ENCODE measurements around the gene SCN5A.
A peak's percentile ranks its signal among the peaks of the same experiment; 100 is the strongest.

SCN5A gene

GRCh38 chr3:38534180-38534579 is 115.3 kb downstream of the SCN5A start:
- DNase-seq: no peak

DNA sequence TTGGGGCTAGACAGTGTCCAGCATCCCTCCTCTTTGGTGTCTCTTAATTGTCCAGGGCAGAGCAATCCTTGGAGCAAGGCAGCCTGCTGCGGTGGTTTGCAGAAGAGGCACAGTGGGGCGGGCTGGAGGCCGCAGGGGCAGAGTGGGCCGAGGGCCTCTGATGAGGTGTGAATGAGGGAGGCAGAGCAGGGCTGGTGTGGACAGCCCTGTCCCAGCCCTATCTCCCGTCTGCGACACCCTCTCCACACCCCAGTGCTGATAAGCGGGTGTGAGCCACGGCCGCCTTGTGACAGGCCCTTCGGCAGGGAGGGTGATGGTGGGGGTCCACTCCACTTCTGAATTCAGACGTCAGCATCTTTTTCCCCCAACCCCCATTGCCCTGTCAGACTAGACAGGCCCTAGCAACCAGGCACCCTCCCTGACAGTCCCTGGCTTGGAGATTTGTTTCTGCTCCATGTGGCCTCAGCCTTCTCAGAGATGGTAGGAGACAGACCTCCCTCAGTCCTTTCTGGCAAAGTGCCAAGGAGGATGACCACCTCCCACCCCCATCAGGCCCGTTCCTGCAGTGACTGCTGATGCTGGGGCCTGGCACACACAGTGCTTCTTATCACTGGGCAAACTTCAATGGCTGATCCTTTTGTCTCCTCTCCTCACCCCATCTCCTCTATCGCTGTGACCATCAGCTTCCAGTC is 116.1 kb downstream of the SCN5A start:
- no peak for DNase-seq

DNA sequence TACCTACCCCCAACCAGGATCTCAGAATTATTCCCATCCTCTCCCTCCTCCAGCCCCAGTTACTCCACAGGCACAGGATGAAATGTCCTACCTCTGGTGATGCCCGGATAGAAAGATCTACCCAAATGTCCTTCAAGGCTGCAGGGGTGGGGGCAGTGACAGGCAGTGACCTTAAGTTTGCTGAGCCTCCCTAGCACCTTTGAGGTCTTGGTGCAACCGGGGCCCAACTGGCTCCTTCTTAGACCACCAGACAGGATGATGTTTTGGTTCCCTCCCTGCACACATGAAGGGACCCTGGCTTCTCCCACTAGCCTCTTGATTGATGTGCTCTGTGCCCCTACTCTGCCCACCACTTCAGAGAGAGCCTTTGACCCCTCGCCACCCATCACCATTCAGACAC is 117.0 kb downstream of the SCN5A start:
- no peak for DNase-seq

DNA sequence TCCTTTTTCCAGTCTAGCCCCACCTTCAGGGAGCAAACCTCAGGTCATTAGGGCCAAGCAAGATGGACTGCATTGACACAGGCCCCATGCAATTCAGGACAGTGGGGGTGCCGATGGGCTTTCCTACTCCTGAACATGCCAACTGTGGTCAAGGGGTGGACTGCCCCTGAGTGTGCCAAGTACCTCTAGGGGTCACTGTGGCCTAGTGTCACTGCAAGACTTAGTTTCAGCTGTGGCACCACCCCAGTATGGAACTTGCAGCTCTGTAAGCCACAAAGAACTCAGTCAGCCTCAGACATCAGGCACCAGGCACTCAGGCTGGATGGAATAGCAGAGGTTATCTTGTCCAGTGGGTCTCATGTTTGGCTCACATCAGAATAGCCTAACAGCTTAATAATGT is 121.0 kb downstream of the SCN5A start:
- DNase-seq: no peak

DNA sequence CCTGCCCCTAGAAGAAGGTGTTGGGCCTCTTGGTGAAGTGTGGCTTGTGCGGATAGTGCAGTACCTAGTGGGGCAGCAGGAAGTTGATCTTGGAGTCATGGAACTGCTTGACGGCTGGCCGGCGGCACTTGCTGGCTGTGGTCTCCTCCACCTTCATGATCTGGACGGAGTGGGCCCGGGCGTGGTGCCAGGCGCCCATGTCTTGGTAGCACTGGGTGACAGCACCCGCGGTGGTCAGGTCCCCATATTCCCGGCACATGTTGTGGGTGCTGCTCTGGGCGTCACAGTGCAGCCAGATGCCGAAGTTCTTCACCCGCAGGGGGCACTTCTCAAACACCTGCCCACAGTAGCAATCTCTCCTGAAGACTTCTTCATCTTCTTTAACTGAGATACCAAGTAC is 122.7 kb downstream of the SCN5A start:
- DNase-seq: no peak

- no peak for DNase-seq
Measured at GRCh38 chr3:38524141-38524739, 125.2 kb downstream of the SCN5A start.

DNA sequence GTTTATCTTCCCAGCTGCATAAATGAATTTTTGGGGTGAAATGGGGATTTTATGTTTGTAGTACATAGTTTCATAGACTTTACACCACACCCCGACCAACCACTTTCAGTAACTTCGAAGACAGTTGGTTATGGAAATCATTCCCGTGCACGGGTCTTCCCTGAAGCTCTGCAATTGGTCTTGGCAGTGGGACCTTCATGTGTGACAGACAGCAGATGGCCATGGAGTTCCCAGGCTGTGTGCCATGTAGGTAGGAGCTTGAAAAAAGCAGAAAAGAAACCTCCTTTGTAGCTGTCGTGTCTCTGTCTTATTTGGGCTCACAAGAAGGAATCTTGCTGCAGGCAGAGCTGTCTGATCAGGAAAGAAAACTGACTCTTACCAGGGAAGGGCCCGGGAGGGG is 127.5 kb downstream of the SCN5A start:
- no peak for DNase-seq

DNA sequence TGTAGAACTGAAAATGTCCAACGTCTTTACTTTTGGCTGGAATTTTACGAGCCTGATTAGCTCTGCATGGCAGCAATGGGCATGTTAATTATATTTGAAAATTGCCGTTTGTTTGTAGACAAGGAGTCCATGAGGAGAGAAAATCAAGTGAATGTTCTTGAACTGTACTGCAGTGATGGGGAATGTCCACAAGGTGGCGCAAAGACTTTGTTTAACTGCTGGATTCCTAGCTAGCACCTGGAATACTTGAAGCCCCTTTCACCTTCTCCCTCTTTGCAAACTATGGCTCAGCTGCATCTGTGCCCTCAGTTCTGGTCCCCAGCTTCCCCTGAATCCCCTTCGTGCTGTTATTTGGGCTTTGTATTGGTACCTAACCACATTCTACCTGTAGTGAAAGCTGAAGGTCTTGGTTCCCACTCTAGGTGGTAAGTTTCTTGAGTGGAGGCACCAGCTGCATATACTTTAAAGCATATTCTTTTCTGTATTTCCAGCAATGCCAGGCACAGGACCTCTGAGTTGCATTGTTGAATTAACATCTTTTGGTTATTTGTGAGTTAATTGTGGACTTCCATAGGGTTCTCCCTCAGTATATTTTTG is 128.0 kb downstream of the SCN5A start:
- peak; percentile 61 to 75 for DNase-seq

GRCh38 chr3:38519651-38520050 is 129.8 kb downstream of the SCN5A start:
- no peak for DNase-seq

DNA sequence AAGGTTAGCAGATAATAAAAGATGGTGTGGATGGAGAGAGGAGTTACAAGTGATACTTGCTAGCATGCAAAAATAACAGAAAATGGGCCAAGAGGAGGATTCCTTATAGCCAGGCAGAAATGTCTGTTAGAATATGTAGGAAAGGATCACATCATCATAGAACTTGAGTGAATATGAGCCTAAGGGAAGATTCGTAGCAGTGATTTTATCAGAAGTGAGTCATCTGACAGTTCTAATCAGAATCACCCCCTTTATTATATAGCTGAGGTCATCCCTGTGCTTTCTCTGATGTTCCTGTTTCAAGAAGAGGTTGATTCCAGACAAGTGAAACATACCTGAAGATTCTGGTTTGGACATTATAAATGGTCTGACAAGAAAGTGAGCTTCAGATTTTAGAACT is 130.5 kb downstream of the SCN5A start:
- DNase-seq: no peak

DNA sequence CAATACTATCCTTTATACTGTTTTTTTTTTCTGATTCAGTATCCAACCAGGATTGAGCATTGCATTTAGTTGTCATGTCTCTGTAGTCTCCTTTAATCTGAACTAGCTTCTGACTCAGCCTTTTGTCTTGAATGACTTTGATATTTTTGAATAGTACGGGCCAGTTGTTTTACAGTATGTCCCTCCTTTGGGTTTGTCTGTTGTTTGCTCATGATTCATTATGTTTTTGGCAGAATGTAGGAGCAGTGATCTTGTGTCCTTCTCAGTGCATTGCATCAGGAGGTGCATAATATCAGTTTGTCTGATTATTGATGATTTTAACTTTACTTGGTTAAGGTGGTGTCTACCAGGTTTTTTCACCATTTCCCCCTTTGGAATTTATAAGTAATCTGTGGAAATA is 132.8 kb downstream of the SCN5A start:
- DNase-seq: no peak

DNA sequence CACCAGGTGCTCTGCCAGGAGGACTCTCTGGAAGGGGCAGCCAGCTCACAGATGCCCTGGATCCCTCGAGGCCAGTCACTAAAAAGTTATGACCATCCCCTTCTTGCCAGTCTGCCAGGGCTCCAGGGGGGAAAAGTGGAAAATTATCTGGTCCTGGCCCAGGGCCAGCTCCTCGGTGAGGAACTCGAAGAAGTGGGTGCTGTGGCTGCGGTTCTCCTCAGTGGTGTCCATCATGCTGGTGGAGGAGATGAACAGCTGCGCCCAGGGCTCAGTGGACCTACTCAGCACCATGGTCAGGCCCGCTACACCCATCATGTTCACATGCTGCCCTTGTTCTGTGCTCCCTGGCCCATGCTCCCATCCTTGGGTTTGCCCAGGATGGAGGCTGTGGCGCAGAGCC is 134.1 kb downstream of the SCN5A start:
- DNase-seq: no peak

GRCh38 chr3:38511546-38511945 is 137.9 kb downstream of the SCN5A start:
- DNase-seq: no peak

DNA sequence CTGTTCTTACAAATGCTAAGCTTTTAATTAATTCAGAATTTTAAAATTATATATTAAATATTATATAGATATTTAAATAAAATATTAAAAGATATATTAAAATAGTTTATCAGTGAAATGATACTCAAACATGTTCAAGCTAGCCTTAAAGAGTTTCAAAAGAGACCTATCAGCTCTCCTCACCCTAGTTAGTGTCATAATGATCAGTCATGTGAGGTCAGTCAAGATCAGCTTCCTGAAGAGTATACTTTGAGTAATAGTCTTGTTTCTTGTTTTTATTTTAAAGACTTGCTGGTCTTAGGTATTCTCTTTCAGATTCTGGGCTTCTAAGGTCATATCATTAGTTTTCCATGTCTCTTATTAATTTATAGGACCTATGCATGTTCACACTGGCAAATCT is 138.9 kb downstream of the SCN5A start:
- DNase-seq: no peak

DNA sequence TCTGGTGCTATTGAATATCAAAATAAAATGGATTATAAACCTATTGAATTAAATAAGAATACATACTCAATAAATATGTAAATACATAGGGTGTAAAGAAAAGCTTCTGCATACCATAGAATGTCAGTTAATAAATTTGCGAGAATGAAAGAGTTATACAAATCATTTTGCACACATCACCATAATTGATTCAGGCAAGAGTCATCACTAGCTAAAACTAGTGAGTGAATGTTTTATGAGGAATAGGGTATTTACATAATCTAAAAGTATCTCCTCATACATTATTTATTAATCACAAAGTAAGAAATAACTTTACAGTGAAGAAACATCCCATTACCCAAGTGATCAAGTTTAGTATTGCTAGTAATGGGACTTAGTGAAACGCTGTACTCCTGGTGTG is 139.8 kb downstream of the SCN5A start:
- no peak for DNase-seq

DNA sequence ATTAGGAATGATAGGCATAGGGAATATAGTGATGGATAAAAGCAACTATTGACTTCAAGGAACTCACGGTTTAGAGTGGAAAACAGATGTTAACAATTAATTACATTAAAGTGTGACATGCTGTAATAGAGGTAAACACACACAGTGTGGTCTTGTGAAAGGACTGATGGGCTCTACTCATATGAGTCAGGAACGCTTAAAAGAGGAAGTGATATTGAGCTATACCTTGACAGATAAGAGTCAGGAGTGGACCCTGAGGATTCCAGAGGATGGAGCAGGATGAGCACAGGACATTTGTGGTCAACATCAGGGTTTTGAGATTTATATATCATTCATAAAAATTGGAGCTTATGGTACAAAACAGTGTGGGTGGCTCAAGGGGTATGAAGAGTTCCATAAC is 142.4 kb downstream of the SCN5A start:
- DNase-seq: no peak

DNA sequence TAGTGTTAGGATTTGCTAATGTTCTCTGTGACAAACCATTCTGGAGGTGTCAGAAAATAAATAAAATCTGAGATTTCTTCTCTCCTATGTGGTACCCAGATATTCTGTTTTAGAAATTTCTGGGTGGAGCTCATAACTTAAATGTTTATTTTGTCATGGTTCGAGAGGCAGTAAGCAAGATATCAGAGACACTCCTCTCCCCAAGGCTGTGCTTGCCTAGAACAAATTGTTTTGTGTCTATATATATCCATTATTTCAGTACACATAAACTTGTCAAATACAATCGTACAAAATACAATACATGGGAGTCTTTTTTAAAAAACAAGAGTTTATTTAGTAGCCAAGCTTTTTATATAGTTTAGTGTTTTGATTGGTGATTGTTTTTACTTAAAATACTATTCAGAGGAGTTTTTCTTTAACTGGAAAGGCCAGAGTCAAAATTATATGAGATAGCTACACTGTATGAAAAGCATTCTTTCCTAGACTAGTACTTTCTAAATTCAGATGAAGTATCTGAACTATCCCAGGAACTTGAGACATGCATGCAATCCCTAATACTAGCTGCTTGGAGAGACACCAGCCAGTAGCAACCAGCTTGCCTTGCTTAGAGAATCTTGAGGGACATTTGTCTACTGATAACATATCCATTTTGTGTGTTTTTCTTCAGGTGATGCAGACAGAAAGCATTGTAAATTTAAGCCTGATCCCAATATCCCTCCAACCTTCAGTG is 148.6 kb downstream of the SCN5A start:
- no peak for DNase-seq

All from Kasumi-1 (cell line).